GM04504 (cell line): ENCODE measurements around the gene GPC6.

Source experiments
- DNase-seq: peaks from one replicate; pipeline ENCODE4 v3.0.0-alpha.2; 2012; ENCODE audit warnings: low read depth

The GPC6 gene

GRCh38 chr13:94359875-94360274, 1133.3 kb downstream of the GPC6 start:
- DNase-seq = no peak

- DNase-seq = peak; percentile 71
These were observed 1135.9 kb downstream of the GPC6 start for GRCh38 chr13:94362411-94362909.

GRCh38 chr13:94366677-94367076, 1140.1 kb downstream of the GPC6 start:
- DNase-seq = no peak

- DNase-seq = no peak
These were observed 1143.4 kb downstream of the GPC6 start for GRCh38 chr13:94369972-94370436.

- DNase-seq = no peak
These were observed 1145.2 kb downstream of the GPC6 start for GRCh38 chr13:94371855-94372254.

- no peak for DNase-seq
These were observed 1155.9 kb downstream of the GPC6 start for GRCh38 chr13:94382517-94382916.

- DNase-seq = no peak
These were observed 1156.4 kb downstream of the GPC6 start for GRCh38 chr13:94382960-94383359.

GRCh38 chr13:94384231-94384905, 1157.8 kb downstream of the GPC6 start:
- no peak for DNase-seq

- DNase-seq = no peak
These were observed 1160.4 kb downstream of the GPC6 start for GRCh38 chr13:94387047-94387446.

- peak; percentile 15 for DNase-seq
These were observed 1163.2 kb downstream of the GPC6 start for GRCh38 chr13:94389604-94390351.

GRCh38 chr13:94390881-94391280, 1164.3 kb downstream of the GPC6 start:
- peak; percentile 4 for DNase-seq

GRCh38 chr13:94394723-94395122, 1168.1 kb downstream of the GPC6 start:
- DNase-seq = no peak

- no peak for DNase-seq
These were observed 1169.3 kb downstream of the GPC6 start for GRCh38 chr13:94395860-94396259.

GRCh38 chr13:94399812-94400211, 1173.2 kb downstream of the GPC6 start:
- no peak for DNase-seq

GRCh38 chr13:94400874-94401273, 1174.3 kb downstream of the GPC6 start:
- no peak for DNase-seq

- no peak for DNase-seq
These were observed 1181.9 kb downstream of the GPC6 start for GRCh38 chr13:94408314-94409036.

GRCh38 chr13:94411747-94412146, 1185.1 kb downstream of the GPC6 start:
- DNase-seq = no peak

- DNase-seq = no peak
These were observed 1186.4 kb downstream of the GPC6 start for GRCh38 chr13:94412870-94413597.

- DNase-seq = no peak
These were observed 1187.0 kb downstream of the GPC6 start for GRCh38 chr13:94413598-94413944.

- no peak for DNase-seq
These were observed 1187.5 kb downstream of the GPC6 start for GRCh38 chr13:94414141-94414540.

GRCh38 chr13:94414708-94415107, 1188.1 kb downstream of the GPC6 start:
- DNase-seq = no peak
